GM12801 (cell line): ENCODE data around the gene DPCD.

Experiments used
- TF ChIP-seq, protein P1 (sequence below): IDR thresholded peaks from one replicate; pipeline ENCODE4 v1.5.1; 2011; ENCODE audit warnings: control low read depth; ENCODE audit not compliant: insufficient read length; ENCODE audit errors: extremely low read depth

The DPCD gene

DNA sequence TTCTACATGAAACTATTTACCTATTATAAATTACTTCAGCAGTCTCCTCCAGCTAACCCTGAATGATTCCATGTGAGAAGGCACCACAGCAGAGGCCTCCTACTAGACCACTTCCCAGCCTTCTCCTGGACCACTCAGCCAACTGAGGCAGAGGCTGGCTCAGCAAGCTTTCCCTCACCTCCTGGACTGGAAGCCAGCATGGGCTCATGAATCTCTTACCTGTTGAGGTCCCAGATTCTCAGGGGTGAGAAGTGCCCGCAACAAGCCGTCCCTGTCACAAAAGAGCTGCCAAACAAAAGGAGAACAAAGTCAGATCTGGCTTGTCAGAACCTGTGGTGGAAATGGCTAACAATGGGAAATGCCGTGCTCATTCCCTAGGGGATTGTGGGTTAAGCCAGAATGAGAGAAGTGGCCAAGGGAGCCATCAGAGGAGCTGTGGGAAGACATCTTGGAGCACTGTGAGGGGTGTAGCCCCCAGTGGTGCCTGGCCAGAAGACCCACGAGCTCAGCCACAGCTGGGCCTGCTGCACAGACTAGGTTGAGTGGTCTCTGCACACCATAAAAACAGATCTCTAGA lies 36.5 kb downstream of the DPCD start:
- TF ChIP-seq, protein P1, sequence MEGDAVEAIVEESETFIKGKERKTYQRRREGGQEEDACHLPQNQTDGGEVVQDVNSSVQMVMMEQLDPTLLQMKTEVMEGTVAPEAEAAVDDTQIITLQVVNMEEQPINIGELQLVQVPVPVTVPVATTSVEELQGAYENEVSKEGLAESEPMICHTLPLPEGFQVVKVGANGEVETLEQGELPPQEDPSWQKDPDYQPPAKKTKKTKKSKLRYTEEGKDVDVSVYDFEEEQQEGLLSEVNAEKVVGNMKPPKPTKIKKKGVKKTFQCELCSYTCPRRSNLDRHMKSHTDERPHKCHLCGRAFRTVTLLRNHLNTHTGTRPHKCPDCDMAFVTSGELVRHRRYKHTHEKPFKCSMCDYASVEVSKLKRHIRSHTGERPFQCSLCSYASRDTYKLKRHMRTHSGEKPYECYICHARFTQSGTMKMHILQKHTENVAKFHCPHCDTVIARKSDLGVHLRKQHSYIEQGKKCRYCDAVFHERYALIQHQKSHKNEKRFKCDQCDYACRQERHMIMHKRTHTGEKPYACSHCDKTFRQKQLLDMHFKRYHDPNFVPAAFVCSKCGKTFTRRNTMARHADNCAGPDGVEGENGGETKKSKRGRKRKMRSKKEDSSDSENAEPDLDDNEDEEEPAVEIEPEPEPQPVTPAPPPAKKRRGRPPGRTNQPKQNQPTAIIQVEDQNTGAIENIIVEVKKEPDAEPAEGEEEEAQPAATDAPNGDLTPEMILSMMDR, result no peak

DNA sequence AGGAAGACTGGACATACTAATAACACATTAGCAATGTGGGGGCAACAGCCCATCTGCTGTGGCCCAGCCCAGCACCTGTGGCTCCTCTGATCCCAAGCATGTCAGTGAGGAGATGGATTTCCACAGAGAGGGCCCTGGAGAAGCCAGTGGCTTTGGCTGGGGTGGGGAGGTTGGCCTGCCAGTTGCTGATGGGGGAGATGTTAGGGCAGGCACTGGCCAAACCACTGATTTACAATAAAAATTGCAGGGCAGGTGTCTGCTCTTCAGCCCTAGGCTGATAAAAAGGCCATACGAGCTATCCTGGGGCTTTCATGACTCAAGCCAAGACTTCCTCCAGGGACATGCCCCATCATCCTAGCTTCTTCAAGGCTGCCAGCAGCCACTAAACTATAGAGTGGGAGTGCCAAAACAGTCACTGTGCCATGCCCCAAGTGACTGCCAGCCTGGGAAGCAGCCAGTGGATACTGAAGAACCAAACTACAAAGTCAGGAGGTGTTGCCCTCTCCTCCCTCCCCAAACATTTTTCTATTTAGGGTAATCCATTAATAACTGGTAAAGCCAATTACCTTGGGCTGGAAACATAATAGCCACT lies 37.8 kb downstream of the DPCD start:
- TF ChIP-seq, protein P1, result no peak

DNA sequence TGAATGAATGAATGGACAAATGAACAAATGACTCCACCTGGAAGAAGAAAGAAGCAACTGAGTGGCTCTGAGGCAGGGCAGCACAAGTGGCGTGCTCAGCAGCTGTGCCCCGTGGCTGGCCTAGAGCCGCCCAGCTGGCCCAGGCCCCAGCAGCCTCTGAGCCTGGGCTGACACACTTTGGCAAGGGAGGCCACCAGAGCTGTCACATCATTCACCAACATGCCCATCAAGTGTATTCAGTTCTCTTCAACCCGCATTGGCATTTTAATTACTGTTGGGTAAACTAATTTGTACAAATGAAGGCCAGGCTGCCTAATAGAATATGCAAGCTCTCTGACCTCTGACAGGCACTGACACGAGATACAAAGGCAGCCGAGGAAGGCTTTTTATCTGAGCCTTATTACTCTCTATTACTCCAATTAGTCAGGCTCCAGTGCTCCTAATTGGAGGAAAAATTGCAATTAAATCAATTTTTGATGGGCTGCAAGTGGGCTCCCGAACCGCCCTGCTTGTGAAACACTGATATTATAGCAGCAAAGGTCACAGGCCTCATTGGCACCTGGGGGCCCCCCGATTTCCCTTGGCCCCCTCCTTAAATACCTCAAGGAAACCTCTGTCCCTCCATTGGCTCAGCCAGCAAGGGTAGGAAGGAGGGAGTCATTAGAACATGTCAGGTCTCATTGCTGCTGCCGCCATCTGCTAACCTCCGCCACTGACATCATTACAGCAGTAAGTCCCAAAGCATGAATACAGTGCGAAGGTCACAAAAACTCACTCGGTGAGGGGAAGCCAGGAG lies 41.9 kb downstream of the DPCD start:
- TF ChIP-seq, protein P1, result no peak

DNA sequence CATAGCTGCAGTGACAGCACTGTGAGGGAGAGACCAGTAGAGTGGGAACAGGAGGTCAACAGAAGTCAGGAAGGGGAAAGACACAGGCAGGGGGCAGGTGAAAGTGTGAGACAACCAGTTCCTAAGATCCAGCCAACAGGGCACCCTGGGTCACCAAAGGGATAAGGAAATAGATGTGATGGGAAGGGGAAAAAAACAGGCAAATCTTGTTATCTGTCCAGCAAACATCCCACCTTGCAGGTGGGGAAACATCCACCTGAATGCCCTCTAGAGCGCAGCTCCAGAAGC lies 42.5 kb downstream of the DPCD start:
- TF ChIP-seq, protein P1, result no peak

DNA sequence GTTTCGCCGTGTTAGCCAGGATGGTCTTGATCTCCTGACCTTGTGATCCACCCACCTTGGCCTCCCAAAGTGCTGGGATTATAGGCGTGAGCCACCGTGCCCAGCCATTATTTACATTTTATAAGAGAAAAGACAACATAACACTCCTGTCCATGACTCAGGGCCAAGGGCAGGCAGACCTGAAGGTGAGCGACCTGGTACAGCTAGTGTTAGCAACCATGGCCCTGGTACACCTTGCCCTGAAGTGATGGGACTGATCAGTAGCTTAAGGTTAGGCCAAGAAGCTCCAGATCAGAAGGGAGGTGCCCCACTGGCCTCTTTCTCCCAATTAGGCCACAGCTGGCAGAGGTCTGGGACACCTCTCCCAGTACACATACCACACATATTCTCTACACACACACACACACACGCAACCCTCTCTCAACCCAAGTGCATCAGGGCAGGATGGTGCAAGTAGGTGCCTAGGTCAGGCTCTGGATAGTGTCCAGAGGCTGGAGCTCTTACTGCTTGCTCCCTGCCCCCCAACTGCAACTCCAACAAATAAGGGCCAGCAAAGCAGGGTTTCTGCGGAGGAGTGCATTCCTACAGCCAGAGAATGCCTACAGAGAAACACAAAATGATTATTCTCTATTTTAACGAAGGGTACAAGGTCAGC lies 43.8 kb downstream of the DPCD start:
- TF ChIP-seq, protein P1, result no peak

DNA sequence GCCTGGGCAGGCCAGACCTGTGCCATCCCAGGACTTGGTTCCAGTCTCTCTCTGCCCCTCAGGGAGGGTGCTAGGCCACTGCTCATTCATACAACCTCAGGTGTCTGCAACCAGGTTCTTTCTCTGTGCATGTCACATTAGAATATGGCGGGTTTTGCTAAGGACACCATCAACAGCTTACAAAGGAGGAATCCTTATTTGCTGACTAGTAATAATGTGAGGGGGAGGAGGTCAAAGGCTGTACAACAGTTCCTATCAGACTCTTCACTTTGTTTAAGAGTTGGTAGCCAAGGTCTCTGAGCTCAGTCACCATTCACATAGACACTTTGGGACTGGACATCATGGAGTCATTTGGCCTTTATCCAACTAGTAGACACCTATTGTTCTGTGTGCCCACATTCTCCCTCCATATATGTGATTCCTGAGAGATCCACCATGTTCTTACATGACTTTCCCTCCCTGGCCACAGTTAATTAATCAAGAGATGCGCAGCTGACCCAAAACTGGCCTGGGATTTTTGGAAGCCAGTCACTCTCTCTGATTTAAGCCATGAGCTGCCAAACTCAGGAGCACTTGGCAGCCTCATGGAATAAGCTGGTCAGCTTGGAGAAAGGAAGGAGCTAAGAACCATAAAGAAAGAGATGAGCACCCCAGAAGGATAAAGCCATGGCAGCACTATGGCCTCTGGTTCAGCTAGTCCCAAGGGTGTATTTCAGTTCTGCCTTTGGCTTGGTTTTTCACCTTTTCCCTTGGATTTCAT lies 51.2 kb downstream of the DPCD start:
- TF ChIP-seq, protein P1, result no peak

DNA sequence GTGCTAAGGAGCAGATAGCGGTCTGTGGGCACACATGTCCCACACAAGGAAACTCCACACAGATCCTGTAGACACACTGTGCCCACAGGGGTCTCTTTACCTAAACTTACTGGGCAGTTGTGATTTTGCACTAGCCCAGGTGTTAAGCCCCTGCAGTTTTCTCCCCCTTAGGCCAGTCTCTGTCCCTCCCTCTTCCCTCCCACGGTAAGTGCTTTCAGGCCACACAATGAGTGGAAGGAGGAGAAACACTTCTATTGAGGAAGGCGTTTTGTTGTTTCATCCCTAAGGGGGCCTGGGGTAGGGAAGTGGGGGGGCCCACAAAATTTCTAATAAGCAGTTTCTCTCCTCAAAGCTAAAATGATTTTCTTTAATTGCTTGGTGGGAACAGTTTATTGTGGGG lies 55.4 kb downstream of the DPCD start:
- TF ChIP-seq, protein P1, result no peak
